HK-2 (cell line): ENCODE results near the gene TRAPPC6A.

Experiments
- DNase-seq: peaks from one replicate; pipeline ENCODE4 v3.0.0-alpha.2; 2018; ENCODE audit not compliant: unreplicated experiment

The TRAPPC6A gene

DNA sequence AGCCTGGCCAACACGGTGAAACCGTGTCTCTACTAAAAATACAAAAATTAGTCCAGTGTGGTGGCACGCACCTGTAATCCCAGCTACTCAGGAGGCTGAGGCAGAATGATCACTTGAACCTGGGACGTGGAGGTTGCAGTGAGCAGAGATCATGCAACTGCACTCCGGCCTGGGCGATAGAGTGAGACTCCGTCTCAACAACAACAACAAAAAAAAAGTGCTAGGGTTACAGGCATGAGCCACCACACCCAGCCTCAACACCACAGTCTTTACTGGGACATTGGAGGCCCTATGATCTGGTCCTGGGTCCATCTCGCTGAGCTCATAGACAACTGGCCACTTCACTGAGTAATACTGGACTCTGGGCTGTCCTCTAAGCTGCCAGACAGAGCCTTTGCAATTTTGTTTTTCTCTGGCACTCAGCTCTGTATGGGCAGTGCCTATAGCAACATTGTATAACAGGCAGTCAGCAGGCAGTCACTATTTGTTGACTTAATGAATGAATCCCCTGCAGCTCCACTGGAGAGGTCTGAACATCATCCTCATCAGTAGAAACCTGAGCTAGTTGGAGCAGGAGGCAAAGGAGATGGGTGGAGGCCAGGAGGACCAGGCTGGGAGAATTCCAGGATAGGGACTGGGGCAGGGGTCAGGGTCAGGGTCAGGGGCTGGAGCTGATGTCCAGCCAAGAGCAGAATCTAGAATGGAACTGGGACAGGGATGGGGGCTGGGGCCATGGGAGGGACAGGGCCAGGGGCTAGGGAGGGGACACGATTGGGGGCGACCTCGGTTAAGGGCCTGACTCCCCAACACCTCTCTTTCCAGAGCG is 8.7 kb upstream of the TRAPPC6A start:
- DNase-seq = no peak

DNA sequence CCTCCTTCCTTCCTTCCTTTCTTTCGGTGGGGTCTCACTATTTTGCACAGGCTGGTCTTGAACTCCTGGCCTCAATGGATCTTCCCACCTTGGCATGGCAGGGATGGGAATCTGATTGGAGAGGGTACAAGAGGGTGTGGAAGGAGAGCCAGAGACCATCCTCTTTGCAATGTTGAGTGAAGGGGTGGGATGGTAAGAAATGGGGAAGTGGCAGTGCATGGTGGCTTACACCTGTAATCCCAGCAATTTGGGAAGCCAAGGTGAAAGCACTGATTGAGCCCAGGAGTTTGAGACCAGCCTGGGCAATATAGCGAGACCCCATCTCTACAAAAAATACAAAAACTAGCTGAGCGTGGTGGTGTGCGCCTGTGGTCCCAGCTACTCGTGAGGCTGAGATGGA is 6.1 kb upstream of the TRAPPC6A start:
- DNase-seq = no peak

DNA sequence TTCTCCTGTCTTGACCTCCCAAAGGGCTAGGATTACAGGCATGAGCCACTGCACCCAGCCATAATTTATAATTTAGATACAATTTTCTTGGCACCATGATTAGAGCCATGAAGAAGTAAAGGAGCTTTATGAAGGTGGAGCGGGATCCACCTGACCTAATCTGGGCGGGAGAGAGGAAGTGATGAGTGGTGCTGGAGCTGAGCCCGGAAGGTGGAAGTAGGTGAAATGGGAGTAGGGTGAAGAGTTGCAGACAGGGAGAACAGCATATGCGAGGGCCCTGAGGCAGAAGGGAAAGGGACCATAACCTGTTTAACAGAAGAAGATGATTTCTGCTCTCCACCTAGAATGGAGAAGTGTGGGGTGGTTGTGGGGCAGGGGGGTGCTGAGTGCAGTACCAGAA is 4.7 kb upstream of the TRAPPC6A start:
- no peak for DNase-seq

DNA sequence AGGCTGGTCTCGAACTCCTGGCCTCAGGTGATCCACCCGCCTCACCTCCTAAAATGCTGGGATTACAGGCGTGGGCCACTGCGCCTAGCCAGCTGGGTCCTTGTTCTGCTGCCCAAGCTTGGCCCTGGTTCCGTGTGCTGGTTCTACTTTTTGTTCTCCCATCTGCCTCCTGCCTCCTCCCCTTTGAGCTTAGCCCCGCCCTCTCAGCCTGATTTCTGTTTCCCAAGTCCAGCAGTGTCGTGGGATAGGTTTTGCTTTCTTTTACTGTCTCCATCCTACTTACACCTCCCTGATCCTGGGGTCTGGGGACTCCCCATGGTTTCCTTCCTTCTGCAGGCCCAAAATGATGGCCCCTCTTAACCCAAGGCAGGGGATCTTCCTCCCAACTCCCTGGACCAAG is 2.9 kb upstream of the TRAPPC6A start:
- DNase-seq = no peak

DNA sequence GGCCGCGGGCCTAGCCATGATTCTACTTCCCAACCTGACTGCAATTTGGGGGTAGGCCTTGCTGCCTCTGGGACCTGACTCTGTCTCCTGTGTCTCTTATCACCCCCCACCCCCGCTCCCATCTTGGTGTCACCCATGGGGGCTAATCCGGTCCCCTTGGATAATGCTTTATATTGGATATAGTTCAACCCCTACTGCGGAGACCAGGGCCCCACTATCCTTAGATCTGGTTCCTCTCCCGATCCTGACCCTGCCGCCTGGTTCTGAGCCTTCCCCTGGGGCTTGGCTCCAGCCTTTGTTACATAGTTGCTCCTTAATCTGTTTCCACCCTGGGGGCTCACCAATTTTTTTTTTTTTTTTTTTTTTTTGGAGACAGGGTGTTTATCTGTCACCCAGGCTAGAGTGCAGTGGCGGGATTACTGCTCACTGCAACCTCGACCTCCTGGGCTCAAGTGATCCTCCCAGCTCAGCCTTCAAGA is 1.9 kb upstream of the TRAPPC6A start:
- no peak for DNase-seq

DNA sequence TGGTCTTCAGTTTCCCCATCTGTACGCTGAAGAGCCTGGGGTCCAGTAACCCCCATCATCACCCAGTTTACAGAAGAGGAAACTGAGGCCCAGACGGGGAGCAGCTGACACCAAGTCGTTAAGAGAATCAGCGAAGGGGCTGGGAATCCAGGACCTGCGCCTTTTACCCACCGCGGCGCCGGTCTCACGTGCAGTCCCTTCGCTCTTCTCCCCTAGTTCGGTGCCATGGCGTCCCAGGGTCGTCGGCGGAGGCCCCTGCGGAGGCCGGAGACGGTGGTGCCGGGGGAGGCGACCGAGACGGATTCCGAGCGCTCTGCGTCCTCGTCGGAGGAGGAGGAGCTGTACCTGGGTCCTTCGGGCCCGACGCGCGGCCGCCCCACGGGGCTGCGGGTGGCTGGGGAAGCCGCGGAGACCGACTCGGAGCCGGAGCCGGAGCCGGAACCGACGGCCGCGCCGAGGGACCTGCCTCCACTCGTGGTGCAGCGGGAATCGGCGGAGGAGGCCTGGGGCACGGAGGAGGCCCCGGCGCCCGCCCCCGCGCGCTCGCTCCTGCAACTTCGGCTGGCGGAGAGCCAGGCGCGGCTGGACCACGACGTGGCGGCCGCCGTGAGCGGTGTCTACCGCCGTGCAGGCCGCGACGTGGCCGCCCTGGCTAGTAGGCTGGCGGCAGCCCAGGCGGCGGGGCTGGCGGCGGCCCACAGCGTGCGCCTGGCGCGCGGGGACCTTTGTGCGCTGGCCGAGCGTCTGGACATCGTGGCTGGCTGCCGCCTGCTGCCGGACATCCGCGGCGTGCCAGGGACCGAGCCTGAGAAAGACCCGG is 1.2 kb upstream of the TRAPPC6A start:
- peak; percentile 58 for DNase-seq

DNA sequence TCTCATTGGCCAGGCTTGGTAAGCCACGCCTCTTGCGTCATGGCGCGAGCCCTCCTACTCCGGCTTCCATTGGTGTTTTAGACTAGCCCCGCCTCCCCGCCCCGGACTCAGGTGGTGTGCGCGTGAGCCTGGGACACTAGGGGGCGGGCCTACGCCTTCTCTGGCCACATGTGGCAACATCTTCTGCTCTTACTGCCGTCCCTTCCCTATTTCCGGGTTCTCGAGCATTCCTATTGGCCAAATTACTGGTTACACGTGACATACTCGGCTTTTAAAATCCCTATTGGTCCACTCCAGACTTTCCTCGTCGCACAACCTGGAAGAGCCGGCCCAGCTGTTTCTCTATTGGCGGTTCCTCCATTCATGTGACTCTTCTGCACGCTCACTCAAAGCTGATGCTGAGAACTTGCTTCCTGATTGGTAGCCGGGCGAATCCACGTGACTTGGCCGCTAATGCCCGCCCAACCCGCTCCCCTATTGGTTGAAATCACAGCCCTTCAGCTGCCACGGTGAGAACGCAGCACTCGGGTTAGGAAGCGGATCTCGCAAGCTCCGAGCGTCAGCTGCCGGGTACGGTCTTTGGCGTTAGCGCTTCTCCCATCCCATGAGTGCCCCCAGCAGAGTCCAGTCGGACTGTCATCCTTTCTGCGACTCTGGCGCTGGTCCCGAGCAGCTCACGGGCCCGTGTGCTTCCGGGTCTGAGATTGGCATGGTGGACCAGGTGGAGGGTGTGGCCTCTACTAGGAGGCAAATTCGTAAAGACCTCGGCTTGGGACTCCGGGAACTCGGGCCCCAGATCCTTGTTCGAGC is 430 bp upstream of the TRAPPC6A start, which contains the start of gene BLOC1S3:
BLOC1S3 (plus strand) TSS at position 523 of the 810 bp plus-strand sequence. CDS start 513 bp downstream, outside the sequence.
- peak; percentile 100 for DNase-seq

DNA sequence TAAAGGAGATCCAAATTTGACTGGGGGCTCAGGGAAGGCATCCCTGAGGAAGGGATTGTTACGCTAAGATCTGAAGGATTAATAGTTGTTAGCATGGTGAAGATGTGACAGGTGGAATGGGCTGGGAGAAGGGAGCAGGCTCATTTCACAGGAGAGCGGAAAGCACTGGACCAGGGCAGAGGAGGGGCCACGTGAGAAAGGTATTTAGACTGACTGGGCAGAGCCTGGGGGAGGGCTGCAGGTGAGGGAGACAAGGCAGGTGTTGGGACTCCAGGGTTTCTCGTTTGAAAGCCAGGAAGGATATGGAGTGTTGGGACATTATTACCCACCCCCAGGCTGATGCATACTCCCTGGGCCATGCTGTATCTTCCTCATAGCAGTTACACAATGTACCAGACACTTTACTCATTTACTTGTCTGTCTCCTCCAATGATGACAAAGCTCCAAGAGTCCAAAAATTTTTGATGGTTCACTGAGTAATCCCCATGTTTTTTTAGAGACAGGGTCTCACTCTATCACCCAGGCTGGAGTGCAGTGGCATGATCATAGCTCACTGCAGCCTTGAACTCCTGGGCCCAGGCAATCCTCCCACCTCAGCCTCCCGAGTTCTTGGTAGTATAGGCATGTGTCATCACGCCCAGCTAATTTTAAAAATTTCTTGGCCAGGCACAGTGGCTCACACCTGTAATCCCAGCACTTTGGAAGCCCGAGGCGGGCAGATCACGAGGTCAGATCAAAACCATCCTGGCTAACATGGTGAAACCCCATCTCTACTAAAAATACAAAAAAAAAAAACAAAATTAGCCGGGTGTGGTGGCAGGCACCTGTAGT is 2.3 kb downstream of the TRAPPC6A start:
- no peak for DNase-seq

DNA sequence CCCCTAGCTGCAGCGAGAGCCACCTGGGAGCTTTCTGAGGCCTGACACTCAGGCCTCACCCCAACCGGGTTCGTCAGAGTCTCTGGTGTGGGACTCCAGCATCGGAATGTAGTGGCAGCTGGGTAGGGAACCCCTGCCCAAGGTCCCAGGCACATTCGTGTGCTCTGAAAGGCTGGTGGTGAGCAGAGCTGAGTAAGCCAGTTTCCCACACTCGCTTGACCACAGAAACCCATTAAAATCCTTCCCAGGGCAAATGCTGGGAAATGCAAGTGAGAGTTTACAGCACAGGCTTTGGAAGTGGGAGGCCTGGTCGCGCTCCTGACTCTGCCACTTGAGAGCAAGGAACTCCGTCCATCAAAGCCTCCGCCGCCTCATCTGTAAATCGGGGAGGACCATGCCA is 4.2 kb downstream of the TRAPPC6A start:
- DNase-seq = peak; percentile 83

DNA sequence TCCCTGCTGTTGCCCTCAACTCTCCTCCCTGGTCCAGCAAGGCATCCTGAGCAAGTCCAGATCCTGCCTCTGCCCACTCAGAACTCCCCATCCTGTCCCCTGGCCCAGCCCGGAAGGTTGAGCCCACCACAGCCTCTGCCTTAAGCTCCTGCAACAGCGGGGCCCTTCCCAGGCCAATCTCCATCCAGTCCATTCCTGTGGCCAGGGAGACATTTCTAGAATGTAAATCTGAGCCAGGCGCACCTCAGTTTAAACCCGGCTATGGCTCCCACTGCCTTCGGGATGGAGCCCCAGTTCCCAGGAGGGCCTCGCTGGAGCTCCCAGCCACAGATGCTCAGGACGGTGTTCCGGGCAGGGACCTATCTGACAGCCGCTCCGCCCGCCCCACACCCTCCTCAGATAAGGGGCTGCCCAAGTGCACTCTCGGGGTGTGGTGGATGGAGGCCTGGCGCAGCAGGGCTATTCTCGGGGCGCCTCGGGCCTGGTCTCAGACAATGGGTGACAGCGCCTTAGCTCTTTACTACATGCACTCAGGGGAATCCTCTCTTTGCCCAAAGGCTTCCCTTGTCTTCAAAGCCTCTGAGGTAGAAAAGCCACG is 5.3 kb downstream of the TRAPPC6A start:
- DNase-seq = no peak

DNA sequence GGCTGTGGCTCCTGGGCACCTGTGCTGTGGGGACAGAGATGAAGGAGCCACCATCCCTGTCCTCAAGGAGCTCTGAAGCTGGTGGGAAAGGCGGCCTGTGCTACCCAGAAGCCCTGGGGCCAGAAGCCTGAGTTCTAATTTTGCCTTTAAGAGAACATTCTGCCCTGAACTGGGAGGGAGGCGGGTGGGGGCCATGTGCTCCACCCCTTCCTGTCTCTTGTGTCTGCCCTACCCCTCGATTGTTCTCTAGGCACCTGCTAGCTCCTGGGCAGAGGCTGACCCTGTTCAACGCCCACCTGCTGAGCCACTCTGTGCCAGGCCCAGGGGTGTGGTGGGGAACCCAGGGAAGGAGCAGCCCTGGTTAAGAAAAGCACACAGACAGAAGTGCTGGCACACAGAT is 5.9 kb downstream of the TRAPPC6A start:
- no peak for DNase-seq

DNA sequence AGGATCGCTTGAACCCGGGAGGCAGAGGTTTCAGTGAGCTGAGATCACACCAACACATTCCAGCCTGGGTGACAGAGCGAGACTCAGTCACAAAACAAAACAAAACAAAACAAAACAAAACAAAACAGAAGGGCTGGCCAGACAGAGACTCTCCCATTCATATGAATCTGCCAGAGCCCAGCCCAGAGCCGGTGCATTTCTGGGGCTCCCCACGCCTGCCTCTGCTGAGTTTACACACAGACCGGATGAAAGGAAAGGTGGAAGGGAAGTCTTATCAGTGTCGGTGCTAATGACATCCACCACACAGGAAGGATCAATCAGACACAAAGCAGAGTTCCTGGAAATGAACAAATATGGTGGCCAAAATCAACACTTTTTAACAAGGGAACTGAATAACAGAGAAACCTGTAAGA is 6.8 kb downstream of the TRAPPC6A start:
- no peak for DNase-seq

DNA sequence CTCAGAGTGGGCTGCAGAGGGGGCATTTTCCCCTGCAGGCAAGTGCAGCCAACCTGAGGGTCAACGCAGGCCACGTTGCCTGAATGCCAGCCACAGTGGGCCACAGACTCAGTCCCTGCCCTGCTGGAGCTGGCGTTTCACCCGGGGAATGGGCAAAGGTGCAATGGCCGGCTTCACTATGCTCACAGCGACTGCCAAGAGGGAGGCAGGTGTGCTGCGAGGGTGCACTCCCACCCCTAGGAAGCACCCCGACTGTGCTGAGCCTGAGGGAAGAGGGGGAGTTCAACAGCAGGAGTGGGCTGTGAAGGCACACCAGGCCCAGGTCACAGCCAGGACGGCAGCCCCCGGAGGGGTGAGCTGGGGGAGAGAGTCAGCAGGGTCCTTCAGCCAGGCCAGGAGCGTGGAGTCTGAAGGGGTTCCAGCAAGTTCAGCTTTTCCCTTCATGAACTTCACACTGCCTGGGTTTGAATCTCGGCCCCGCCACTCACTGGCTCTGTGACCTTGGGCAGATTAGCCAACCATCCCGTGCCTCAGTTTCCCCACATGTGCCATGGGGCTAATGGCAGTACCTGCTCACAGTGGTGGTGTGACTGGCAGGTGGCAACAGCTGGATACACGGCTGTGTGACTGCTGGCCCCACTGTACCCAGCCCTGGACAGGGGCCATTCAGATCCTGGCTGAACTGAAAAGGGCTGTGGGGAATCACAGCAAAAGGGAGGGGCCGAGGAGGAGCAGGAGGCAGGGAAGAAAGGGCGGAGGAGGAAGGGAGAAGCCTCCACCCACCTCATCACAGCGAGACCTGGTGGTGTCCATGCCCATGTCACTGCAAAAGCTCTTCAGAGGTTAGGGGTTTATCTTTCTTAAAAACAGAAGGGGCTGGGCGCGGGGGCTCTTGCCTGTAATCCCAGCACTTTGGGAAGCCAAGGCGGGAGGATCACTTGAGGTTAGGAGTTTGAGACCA is 7.6 kb downstream of the TRAPPC6A start:
- DNase-seq = no peak

DNA sequence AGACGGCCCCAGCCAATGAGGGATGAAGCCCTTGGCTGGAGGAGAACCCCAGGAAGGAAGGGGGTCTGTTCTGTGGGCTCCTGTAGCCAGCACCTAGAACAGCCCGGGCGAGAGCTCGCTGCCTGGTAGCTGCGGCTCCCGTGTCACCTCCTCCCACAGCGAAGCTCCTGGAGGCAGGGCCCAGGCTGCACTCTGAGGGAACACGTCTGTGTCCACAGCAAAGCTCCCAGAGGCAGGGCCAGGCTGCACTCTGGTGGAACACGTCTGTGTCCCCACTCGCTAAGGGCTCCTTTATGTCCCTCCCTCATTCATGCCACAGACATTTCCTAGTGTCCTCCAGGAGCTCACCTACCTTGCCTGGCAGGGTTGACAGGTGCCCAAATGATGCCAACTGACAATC is 8.4 kb downstream of the TRAPPC6A start:
- DNase-seq = no peak

DNA sequence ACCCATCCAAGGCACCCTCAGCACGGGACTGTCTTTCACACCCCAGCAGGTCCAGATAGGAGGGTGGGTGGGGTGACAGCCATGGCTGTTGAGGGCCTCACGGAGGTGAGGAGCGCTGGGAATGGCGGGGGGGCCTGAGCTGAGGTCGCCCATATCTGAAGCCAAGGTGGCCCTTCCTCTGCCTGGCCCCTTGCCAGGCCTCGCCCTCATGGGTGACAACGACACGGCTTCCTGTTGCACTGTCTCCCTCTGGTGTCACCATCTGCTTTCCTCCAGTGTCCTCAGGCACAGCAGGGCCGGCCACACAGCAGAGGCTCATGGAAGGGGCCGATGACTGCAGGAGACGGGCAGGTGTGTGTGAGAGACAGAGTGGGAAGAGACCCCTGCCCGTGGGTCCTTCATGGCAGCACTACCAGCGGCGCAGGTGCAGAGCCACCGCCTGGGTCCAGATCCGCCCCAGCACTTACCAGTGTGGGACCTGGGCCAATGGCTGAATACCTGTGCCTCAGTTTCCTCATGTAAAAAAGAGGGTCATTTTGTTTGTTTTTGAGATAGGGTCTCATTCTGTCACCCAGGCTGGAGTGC is 9.2 kb downstream of the TRAPPC6A start:
- DNase-seq = no peak

DNA sequence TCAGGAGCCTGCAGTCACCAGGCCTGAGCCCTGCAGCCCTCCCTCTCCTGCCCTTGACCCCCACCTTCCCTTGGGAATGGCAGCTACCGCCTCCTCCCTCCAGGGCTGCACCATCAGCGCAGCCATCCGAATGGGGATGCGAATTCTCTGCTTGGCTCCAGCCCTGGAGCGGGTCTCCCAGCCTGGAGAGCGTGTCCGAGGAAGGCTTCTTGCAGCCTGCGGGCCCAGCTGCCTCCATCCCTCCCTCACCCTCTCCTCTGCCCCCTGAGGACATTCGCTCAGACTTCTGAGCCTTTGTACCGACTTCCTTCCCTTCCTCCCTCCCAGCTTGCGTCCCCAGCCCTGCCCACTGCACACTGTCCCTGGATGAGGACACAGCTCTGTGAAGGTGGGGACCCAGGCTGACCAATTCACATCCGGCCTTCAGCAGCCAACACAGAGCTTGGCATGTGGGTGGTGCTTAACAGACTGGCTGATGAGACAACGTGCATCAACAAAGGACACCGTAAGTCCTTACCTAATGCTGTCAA is 11.2 kb downstream of the TRAPPC6A start:
- DNase-seq = no peak

DNA sequence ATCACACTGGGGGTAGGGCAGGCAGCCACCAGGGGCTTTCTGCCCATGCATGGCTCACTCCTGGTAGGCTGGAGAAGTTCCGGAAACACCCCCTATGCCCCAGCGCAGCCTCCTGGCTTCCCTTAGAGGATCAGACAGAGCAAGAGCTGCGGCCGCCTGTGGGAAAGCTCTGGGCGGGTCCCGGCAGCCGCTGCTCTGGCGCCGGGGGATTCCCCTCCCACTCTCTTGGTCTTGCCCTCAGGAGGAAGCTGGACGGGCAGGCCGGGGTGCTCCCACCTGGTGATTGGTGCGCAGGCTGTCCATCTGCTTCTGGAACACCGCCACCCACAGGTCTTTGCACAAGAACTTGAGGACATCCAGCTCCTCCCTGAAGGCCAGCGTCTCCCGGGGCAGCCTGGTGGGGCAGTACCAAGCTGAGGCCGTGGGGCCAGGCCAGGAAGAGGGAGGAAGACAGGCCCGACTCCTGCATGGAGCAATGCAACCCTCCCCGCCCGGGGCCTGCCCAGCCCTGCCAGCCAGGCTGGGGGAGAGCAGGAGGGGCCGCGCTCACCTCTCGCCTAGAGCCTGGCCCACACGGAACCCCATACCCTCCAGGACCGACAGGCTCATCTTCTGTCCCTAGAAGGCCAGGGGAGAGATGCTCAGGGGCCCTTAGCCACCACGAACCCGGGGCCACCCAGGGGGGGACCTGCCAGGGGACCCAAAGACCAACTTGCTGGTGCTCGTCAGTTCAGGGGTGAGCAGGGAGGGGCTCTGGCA is 13.3 kb downstream of the TRAPPC6A start:
- DNase-seq = peak; percentile 95
